Transverse colon (tissue), 4 donors: ENCODE measurements around the gene RPA1.

Source experiments
- EP300 ChIP-seq: sonication (generic); formaldehyde crosslinking; IDR thresholded peaks from one replicate; pipeline ENCODE4 v1.6.1; 2017; ENCODE audit warnings: antibody characterized with exemption, low read depth
- POLR2A ChIP-seq: fragments of 450-650 bp; IDR thresholded peaks from one replicate; pipeline ENCODE4 v1.6.1; 2016; ENCODE audit warnings: antibody characterized with exemption, mild to moderate bottlenecking, moderate library complexity
- POLR2AphosphoS5 ChIP-seq, 3 donors: sonication (generic); formaldehyde crosslinking; IDR thresholded peaks; one replicate each; pipeline ENCODE4 v1.6.1; 2016; ENCODE audit warnings: antibody characterized with exemption in 3 of 3
- TF ChIP-seq, protein P1 (sequence below), 5 experiments: fragments of 200-600 bp in 3 of 5; fragments of 450-650 bp in 2 of 5; sonication (generic) in 3 of 5; IDR thresholded peaks; 1 replicate in 2 of 5; 2 replicates in 3 of 5; pipeline ENCODE4 v1.5.1; 2016 to 2017; ENCODE audit warnings: antibody characterized with exemption in 5 of 5, inconsistent platforms in 3 of 5, mild to moderate bottlenecking in 2 of 5, moderate library complexity in 1 of 5

DNA sequence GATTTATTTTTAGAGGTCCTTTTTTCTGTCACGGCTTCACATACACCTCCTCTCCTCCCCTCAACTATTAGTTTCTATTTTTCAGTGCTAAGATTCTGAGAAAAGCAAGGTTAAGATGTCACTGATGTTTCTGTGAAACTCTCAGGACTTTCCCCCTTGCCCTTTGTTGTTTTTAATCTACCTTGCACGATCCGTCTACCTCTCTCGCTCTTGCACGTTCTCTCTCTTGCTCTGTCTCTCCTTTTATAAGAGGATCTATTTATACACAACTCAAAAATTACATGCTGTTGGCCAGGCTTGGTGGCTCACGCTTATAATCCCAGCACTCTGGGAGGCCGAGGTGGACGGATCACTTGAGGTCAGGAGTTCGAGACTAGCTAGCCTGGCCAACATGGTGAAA lies 43.6 kb downstream of the RPA1 start:
- TF ChIP-seq, protein P1, sequence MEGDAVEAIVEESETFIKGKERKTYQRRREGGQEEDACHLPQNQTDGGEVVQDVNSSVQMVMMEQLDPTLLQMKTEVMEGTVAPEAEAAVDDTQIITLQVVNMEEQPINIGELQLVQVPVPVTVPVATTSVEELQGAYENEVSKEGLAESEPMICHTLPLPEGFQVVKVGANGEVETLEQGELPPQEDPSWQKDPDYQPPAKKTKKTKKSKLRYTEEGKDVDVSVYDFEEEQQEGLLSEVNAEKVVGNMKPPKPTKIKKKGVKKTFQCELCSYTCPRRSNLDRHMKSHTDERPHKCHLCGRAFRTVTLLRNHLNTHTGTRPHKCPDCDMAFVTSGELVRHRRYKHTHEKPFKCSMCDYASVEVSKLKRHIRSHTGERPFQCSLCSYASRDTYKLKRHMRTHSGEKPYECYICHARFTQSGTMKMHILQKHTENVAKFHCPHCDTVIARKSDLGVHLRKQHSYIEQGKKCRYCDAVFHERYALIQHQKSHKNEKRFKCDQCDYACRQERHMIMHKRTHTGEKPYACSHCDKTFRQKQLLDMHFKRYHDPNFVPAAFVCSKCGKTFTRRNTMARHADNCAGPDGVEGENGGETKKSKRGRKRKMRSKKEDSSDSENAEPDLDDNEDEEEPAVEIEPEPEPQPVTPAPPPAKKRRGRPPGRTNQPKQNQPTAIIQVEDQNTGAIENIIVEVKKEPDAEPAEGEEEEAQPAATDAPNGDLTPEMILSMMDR (IDR thresholded peaks at IDR 0.05), result no peak
- TF ChIP-seq POLR2A, result no peak
- no peak for TF ChIP-seq EP300
- TF ChIP-seq POLR2AphosphoS5 (IDR thresholded peaks at IDR 0.05), result no peak
